GM19239 (cell line): ENCODE data around the gene SLC12A8.

Experiments
- DNase-seq: peaks from one replicate; pipeline ENCODE4 v3.0.0; 2011; ENCODE audit warnings: low spot score; ENCODE audit not compliant: insufficient read length
- FAIRE-seq: peaks from 2 replicates; lab custom pipeline; 2011; peaks lifted over from hg19 to GRCh38; lab: Jason Lieb, UNC

SLC12A8 gene

GRCh38 chr3:125160606-125161371 lies 51.8 kb downstream of the SLC12A8 start:
- no peak for DNase-seq
- FAIRE-seq: no peak

GRCh38 chr3:125157183-125157582 lies 55.4 kb downstream of the SLC12A8 start:
- no peak for FAIRE-seq

GRCh38 chr3:125156456-125156855 lies 56.1 kb downstream of the SLC12A8 start:
- FAIRE-seq (no peak), DNase-seq (no peak)

More at GRCh38 chr3:125157183-125157582, 55.4 kb downstream of the SLC12A8 start:
- no peak for DNase-seq

- DNase-seq (no peak), FAIRE-seq (peak; percentile 84)
Measured at GRCh38 chr3:125154800-125155269, 57.7 kb downstream of the SLC12A8 start.

GRCh38 chr3:125154110-125154509 lies 58.4 kb downstream of the SLC12A8 start:
- peak; percentile 35 for FAIRE-seq

GRCh38 chr3:125152951-125153350 lies 59.6 kb downstream of the SLC12A8 start:
- no peak for DNase-seq
- no peak for FAIRE-seq

More at GRCh38 chr3:125154110-125154509, 58.4 kb downstream of the SLC12A8 start:
- no peak for DNase-seq

- DNase-seq (no peak), FAIRE-seq (no peak)
Measured at GRCh38 chr3:125151916-125152315, 60.6 kb downstream of the SLC12A8 start.

GRCh38 chr3:125151442-125151817 lies 61.1 kb downstream of the SLC12A8 start:
- DNase-seq (no peak), FAIRE-seq (no peak)

GRCh38 chr3:125150525-125151441 lies 61.8 kb downstream of the SLC12A8 start:
- DNase-seq (no peak), FAIRE-seq (peak; percentile 75)

GRCh38 chr3:125149462-125149861 lies 63.1 kb downstream of the SLC12A8 start:
- DNase-seq: no peak
- no peak for FAIRE-seq

GRCh38 chr3:125148836-125149235 lies 63.7 kb downstream of the SLC12A8 start:
- no peak for DNase-seq
- FAIRE-seq: no peak

GRCh38 chr3:125148016-125148812 lies 64.3 kb downstream of the SLC12A8 start:
- no peak for FAIRE-seq

GRCh38 chr3:125147491-125147820 lies 65.1 kb downstream of the SLC12A8 start:
- DNase-seq (no peak), FAIRE-seq (no peak)

More at GRCh38 chr3:125148016-125148812, 64.3 kb downstream of the SLC12A8 start:
- no peak for DNase-seq

GRCh38 chr3:125146626-125147490 lies 65.7 kb downstream of the SLC12A8 start:
- DNase-seq (no peak), FAIRE-seq (peak; percentile 74)

- FAIRE-seq (peak; percentile 70), DNase-seq (no peak)
Measured at GRCh38 chr3:125145751-125146475, 66.6 kb downstream of the SLC12A8 start.

GRCh38 chr3:125144653-125145314 lies 67.8 kb downstream of the SLC12A8 start:
- DNase-seq: no peak
- no peak for FAIRE-seq

GRCh38 chr3:125143982-125144652 lies 68.4 kb downstream of the SLC12A8 start:
- no peak for FAIRE-seq
- DNase-seq: no peak

GRCh38 chr3:125143538-125143937 lies 69.0 kb downstream of the SLC12A8 start:
- FAIRE-seq (no peak), DNase-seq (no peak)
